HL-60 (cell line): ENCODE data around the gene SLC12A3.

ENCODE experiments used
- DNase-seq, 2 experiments: peaks; one replicate each; pipeline ENCODE4 v3.0.0-alpha.2; 2010 to 2020; ENCODE audit warnings: low read depth in 1 of 2, low spot score in 1 of 2
- H3K27ac ChIP-seq: fragments of 250-450 bp; sonication (Bioruptor Pico); replicated peaks from 2 replicates; pipeline ENCODE4 v1.5.1; 2020; ENCODE audit warnings: mild to moderate bottlenecking, moderate library complexity
- H3K27me3 ChIP-seq: fragments of 250-450 bp; sonication (Bioruptor Pico); 2 replicates; pipeline ENCODE4 v1.5.1; 2021; ENCODE audit warnings: mild to moderate bottlenecking, moderate library complexity; ENCODE audit not compliant: insufficient read depth, poor library complexity, severe bottlenecking
- H3K4me3 ChIP-seq: replicated peaks from 2 replicates; pipeline ENCODE4 v1.5.1; 2011; ENCODE audit warnings: mild to moderate bottlenecking, control low read depth, low read length; ENCODE audit not compliant: insufficient read depth
- GABPA ChIP-seq: IDR thresholded peaks from 2 replicates; pipeline ENCODE4 v1.6.1; 2012; ENCODE audit warnings: low read depth
- POLR2AphosphoS5 ChIP-seq: IDR thresholded peaks from 2 replicates; pipeline ENCODE4 v1.6.1; 2012; ENCODE audit warnings: low read depth
- SPI1 ChIP-seq: IDR thresholded peaks from 2 replicates; pipeline ENCODE4 v1.6.1; 2012; ENCODE audit warnings: low read depth, mild to moderate bottlenecking, borderline replicate concordance
- TF ChIP-seq, protein P1 (sequence below): IDR thresholded peaks from one replicate; pipeline ENCODE4 v1.5.1; 2011; ENCODE audit warnings: low read length, control low read depth, inconsistent platforms; ENCODE audit not compliant: insufficient read depth
- TF ChIP-seq, protein P2 (sequence below): IDR thresholded peaks from 2 replicates; pipeline ENCODE4 v1.6.1; 2012; ENCODE audit warnings: low read depth; ENCODE audit not compliant: insufficient replicate concordance

SLC12A3 gene

DNA sequence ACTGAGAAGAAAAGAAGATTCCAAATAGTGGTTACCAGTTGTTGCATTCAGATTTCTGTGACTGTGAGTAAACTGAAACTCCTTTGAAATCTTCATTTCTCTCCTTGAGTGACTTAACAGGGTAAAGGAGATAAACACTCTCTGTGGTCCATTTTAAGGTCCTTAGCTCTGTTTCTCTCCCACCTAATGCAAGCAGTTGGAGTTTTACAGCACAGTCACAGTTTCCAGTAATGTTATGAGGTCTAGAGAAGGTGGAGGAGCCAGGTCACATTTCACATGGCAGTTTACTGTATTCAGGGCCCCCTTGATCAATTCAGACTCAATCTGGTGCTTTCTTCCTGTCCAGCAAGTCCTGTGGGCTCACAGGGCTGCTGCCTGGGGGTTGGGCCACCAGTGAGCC lies 32.2 kb upstream of the SLC12A3 start:
- no peak for TF ChIP-seq GABPA
- TF ChIP-seq SPI1 = no peak
- no peak for TF ChIP-seq POLR2AphosphoS5
- TF ChIP-seq, protein P1, sequence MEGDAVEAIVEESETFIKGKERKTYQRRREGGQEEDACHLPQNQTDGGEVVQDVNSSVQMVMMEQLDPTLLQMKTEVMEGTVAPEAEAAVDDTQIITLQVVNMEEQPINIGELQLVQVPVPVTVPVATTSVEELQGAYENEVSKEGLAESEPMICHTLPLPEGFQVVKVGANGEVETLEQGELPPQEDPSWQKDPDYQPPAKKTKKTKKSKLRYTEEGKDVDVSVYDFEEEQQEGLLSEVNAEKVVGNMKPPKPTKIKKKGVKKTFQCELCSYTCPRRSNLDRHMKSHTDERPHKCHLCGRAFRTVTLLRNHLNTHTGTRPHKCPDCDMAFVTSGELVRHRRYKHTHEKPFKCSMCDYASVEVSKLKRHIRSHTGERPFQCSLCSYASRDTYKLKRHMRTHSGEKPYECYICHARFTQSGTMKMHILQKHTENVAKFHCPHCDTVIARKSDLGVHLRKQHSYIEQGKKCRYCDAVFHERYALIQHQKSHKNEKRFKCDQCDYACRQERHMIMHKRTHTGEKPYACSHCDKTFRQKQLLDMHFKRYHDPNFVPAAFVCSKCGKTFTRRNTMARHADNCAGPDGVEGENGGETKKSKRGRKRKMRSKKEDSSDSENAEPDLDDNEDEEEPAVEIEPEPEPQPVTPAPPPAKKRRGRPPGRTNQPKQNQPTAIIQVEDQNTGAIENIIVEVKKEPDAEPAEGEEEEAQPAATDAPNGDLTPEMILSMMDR = no peak
- TF ChIP-seq, protein P2, sequence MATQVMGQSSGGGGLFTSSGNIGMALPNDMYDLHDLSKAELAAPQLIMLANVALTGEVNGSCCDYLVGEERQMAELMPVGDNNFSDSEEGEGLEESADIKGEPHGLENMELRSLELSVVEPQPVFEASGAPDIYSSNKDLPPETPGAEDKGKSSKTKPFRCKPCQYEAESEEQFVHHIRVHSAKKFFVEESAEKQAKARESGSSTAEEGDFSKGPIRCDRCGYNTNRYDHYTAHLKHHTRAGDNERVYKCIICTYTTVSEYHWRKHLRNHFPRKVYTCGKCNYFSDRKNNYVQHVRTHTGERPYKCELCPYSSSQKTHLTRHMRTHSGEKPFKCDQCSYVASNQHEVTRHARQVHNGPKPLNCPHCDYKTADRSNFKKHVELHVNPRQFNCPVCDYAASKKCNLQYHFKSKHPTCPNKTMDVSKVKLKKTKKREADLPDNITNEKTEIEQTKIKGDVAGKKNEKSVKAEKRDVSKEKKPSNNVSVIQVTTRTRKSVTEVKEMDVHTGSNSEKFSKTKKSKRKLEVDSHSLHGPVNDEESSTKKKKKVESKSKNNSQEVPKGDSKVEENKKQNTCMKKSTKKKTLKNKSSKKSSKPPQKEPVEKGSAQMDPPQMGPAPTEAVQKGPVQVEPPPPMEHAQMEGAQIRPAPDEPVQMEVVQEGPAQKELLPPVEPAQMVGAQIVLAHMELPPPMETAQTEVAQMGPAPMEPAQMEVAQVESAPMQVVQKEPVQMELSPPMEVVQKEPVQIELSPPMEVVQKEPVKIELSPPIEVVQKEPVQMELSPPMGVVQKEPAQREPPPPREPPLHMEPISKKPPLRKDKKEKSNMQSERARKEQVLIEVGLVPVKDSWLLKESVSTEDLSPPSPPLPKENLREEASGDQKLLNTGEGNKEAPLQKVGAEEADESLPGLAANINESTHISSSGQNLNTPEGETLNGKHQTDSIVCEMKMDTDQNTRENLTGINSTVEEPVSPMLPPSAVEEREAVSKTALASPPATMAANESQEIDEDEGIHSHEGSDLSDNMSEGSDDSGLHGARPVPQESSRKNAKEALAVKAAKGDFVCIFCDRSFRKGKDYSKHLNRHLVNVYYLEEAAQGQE = no peak
- no peak for DNase-seq
- Histone ChIP-seq H3K4me3 (no peak overlapping the region), H3K27me3 (no peaks in the 10 kb centered on the region), H3K27ac (no peak overlapping the region)

DNA sequence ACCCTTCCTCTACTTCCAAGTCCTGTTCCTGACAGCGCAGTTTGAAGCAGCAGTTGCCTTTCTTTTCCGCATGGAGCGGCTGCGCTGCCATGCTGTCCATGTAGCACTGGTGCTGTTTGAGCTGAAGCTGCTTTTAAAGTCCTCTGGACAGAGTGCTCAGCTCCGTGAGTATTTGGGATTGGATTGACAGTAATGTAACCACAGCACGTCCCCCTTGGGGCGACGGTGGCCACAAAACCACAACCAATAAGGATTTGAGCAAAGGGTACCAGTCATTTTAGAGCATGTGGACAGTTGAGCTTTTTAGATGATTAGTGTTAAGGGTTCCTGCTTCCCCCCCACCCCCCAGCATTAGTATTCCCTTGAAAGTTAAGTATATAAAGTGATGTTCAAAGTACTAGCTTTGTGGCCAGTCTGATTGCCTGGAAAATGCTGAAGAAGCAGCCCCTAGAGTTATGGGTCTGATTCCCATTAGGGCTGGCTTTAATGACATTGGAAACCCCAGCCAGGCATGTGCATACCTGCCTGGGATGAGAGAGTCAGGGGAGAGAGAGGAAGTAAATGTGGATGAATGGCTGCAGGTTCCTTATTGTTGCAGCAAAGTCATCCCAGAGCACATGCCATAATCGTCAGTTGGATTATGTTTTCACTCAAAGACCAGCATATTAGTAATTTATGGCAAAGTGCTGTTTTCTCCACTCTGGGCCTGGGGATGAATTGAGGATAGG lies 31.6 kb upstream of the SLC12A3 start:
- no peak for DNase-seq
- TF ChIP-seq SPI1 = no peak
- TF ChIP-seq, protein P2 = no peak
- Histone ChIP-seq H3K27me3 (no peaks in the 10 kb centered on the region), H3K27ac (no peak overlapping the region), H3K4me3 (no peak overlapping the region)

DNA sequence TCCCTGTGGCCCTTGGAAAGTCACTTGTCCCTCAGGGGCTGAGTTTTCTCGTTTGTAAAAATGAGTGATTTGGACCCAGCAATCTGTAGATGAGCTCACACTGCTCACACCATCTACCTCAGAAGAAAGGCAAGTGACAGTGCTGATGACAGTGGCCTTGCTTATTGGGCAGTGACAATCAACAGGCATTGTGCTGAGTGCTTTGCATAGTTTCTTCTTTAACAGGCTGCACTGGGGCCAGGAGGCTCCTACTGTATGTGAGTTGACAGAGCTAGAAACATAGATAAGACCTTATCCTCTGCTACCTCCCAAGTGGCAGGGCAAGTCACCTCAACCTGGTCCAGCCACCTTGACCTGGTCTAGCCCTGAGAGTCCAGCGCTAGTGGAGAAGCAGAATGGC lies 29.7 kb upstream of the SLC12A3 start:
- H3K27ac ChIP-seq = no peak overlapping the region
- TF ChIP-seq, protein P2 = no peak
- TF ChIP-seq POLR2AphosphoS5 (no peak), SPI1 (no peak), GABPA (no peak)
- TF ChIP-seq, protein P1 = no peak
- H3K4me3 ChIP-seq = no peak overlapping the region
- H3K27me3 ChIP-seq = no peaks in the 10 kb centered on the region
- DNase-seq = no peak
